ENCODE results near the gene DSCAM. TPM values are rescaled to one million over a fixed set of nuclear protein-coding genes. Genes with fewer than 3 reads are reported as not detected.

Gene DSCAM
- total and polyA plus RNA-seq, 4 donors, result 0.02 to 0.25 (median 0.09) TPM

DNA sequence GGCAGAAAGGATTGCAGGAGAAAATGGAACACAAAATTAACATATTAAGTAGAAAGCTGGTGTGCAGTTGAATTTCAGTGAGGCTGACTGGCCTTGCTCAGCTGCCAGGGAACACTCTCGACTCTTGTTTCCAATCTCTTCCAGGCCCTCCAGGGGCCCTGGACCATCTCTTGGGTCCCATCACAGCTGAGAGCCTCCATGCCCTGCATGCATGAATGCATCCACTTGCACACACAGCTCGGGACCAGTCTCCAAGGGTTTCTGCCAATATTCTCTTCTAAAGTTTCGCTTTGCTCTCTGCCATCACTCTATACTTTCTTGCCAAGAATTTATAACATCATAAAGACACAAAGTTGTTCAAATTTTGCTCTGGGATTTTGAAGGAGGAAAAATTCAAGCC, 200.3 kb downstream of the DSCAM start:
- Histone ChIP-seq H3K27ac (ENCODE audit: low read depth in 1 of 2, low read length in 1 of 2) (no peak overlapping the region), H3K9me3 (ENCODE audit: control insufficient read depth in 4 of 4, insufficient read depth in 3 of 4, low read length in 3 of 4) (peaks cover 0 to 11% (median 1%) of the 10 kb centered on the region in 4 donors), H3K9ac (ENCODE audit: insufficient read depth in 1 of 2, low read length in 2 of 2) (no peak overlapping the region), H3K27me3 (ENCODE audit: control insufficient read depth in 3 of 3, insufficient read depth in 3 of 3, low read length in 2 of 3) (no peaks in the 10 kb centered on the region), H3K4me3 (no peak overlapping the region), H3K4me1 (ENCODE audit: control insufficient read depth in 5 of 5, insufficient read depth in 5 of 5, low read length in 5 of 5) (no peaks in the 10 kb centered on the region), H3K36me3 (ENCODE audit: control insufficient read depth in 4 of 4, insufficient read depth in 4 of 4, low read length in 4 of 4) (no peaks in the 10 kb centered on the region)
- DNase-seq (no peak), ATAC-seq (ENCODE audit: insufficient read depth, low FRiP score) (no peak)
- TF ChIP-seq, protein P1, sequence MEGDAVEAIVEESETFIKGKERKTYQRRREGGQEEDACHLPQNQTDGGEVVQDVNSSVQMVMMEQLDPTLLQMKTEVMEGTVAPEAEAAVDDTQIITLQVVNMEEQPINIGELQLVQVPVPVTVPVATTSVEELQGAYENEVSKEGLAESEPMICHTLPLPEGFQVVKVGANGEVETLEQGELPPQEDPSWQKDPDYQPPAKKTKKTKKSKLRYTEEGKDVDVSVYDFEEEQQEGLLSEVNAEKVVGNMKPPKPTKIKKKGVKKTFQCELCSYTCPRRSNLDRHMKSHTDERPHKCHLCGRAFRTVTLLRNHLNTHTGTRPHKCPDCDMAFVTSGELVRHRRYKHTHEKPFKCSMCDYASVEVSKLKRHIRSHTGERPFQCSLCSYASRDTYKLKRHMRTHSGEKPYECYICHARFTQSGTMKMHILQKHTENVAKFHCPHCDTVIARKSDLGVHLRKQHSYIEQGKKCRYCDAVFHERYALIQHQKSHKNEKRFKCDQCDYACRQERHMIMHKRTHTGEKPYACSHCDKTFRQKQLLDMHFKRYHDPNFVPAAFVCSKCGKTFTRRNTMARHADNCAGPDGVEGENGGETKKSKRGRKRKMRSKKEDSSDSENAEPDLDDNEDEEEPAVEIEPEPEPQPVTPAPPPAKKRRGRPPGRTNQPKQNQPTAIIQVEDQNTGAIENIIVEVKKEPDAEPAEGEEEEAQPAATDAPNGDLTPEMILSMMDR (IDR thresholded peaks at IDR 0.05; ENCODE audit: control extremely low read depth, extremely low read depth), result no peak
- WGBS, 2 donors, result 79 to 89% methylated on average over 3 of the region's 3 CpGs

DNA sequence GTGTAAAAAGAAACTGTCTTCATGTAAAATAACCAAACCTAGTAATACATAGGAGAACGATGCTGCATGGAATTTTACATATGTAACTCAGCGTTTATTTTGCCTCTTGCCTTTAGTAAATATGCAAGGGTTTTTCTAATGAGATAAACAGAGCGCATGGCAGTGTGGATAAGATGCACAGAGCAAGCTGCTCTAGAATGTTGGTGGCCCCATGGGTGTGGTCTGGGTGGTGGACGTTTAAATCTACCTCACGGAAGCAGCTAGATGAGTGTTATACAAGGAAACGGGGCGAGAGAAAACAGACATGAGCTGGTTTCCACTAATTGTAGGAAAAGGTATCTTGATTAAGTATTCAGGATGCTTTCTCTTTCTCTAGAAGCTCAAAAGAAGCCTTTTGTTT, 205.9 kb downstream of the DSCAM start:
- 64 to 76% methylated on average over 7 of the region's 7 CpGs for WGBS, 2 donors

DNA sequence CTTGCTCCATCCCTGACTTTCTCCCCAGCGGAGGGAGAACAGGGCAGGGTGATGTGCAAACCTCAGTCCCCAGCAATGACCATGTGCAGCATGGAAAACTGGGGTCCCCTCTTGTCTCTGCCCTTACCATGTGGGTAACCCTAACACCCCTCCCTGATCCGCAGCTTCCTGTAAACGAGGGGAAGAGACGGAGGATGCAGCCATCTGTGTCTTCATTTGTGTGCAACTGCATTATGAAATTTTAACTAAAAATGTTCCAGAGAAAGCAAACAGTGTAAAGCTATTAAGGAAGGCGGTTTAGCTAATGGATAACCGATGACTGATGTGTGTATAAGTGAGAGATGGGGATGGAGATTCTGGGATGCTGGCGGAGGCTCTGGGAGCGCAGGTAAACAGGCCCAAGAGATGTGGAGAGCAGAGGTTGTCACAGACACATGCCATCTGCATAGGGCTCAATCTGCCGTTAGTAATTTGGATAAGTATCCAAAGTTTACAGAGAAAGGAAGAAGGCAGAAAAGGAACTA, 206.6 kb downstream of the DSCAM start:
- H3K4me1 ChIP-seq (ENCODE audit: control insufficient read depth in 5 of 5, insufficient read depth in 5 of 5, low read length in 5 of 5), result peaks cover 0 to 28% (median 0%) of the 10 kb centered on the region in 5 donors
- H3K27ac ChIP-seq (ENCODE audit: low read depth in 1 of 2, low read length in 1 of 2), result no peak overlapping the region
- no peak overlapping the region for H3K9ac ChIP-seq (ENCODE audit: insufficient read depth in 1 of 2, low read length in 2 of 2)
- peaks cover 0 to 4% (median 1%) of the 10 kb centered on the region in 4 donors for H3K9me3 ChIP-seq (ENCODE audit: control insufficient read depth in 4 of 4, insufficient read depth in 3 of 4, low read length in 3 of 4)
- 66 to 70% methylated on average over 9 of the region's 9 CpGs for WGBS, 2 donors
- no peak for DNase-seq
- no peak for ATAC-seq (ENCODE audit: insufficient read depth, low FRiP score)
- no peak overlapping the region for H3K4me3 ChIP-seq
- TF ChIP-seq, protein P1 (IDR thresholded peaks at IDR 0.05; ENCODE audit: control extremely low read depth, extremely low read depth), result no peak
- H3K36me3 ChIP-seq (ENCODE audit: control insufficient read depth in 4 of 4, insufficient read depth in 4 of 4, low read length in 4 of 4), result no peaks in the 10 kb centered on the region
- H3K27me3 ChIP-seq (ENCODE audit: control insufficient read depth in 3 of 3, insufficient read depth in 3 of 3, low read length in 2 of 3), result no peaks in the 10 kb centered on the region

More for the DNA sequence above, 205.9 kb downstream of the DSCAM start:
- no peak for DNase-seq
- Histone ChIP-seq H3K9me3 (ENCODE audit: control insufficient read depth in 4 of 4, insufficient read depth in 3 of 4, low read length in 3 of 4) (peaks cover 0 to 4% (median 1%) of the 10 kb centered on the region in 4 donors), H3K27ac (ENCODE audit: low read depth in 1 of 2, low read length in 1 of 2) (no peak overlapping the region), H3K36me3 (ENCODE audit: control insufficient read depth in 4 of 4, insufficient read depth in 4 of 4, low read length in 4 of 4) (no peaks in the 10 kb centered on the region), H3K4me1 (ENCODE audit: control insufficient read depth in 5 of 5, insufficient read depth in 5 of 5, low read length in 5 of 5) (peaks cover 0 to 27% (median 0%) of the 10 kb centered on the region in 5 donors), H3K4me3 (no peak overlapping the region), H3K9ac (ENCODE audit: insufficient read depth in 1 of 2, low read length in 2 of 2) (no peak overlapping the region), H3K27me3 (ENCODE audit: control insufficient read depth in 3 of 3, insufficient read depth in 3 of 3, low read length in 2 of 3) (no peaks in the 10 kb centered on the region)
- no peak for ATAC-seq (ENCODE audit: insufficient read depth, low FRiP score)
- TF ChIP-seq, protein P1 (IDR thresholded peaks at IDR 0.05; ENCODE audit: control extremely low read depth, extremely low read depth), result no peak

Data from lung (tissue), 12 donors.